Measurements from ENCODE around the gene CLDN2.

The CLDN2 gene

DNA sequence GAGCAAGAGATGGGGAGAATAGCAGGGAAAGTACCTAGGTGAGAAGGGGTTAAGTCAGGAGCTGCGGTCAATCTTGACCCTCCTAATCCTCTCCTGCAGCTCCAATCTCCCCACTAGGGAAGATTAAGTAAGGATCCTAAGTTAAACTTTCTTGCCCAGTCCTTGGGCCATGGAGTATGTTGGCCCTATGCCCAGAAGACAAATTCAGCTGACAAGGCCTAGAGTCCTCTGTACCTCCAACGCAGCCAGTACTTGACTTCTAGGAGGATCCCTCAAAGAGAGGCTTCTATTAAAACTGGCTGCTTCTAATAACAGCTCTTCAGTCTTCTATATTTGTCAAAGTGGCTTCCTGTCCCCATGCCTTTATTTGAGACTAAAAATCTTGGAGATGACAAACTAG, 1.4 kb downstream of the CLDN2 start:
- DNase-seq (ENCODE audit: low spot score) = no peak

DNA sequence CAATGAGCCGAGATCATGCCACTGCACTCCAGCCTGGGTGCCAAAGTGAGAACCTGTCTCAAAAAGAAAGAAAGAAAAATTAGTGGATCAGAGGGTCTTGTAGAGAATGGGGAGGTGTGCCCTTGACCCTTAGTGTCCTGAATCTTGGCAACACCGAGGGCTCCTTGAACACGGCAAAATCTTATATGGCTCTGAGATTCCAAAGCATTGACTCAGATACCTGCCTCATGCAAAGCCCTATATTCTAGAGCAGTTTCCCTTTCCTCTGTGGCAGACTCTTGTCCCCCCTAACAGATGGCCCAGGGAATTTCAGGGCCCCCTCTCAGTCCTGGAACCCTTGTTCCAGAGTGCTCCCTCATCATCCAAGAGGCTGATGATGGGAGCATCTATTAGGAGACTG, 6.8 kb downstream of the CLDN2 start:
- no peak for DNase-seq (ENCODE audit: low spot score)

DNA sequence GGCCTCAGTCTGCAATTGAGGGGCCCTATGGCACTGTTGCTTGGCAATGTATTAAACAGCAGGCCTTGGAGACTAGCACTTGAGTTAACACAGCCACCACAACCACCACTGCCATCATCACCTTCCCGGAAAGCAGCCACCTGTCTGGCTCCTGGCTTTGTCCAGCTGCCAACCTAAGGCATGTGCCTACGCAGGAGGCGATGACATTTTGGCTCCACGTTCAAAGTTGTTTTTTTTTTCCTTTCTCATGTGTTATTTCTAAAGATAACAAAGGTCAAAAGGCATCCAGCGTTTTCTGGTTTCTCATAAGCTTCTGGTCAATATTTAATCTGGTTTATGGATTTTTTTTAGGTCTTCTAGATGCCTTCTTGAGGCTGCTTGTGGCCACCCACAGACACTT, 7.5 kb downstream of the CLDN2 start:
- DNase-seq (ENCODE audit: low spot score) = no peak

DNA sequence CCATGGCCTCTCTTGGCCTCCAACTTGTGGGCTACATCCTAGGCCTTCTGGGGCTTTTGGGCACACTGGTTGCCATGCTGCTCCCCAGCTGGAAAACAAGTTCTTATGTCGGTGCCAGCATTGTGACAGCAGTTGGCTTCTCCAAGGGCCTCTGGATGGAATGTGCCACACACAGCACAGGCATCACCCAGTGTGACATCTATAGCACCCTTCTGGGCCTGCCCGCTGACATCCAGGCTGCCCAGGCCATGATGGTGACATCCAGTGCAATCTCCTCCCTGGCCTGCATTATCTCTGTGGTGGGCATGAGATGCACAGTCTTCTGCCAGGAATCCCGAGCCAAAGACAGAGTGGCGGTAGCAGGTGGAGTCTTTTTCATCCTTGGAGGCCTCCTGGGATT, 8.0 kb downstream of the CLDN2 start:
- DNase-seq (ENCODE audit: low spot score) = no peak

DNA sequence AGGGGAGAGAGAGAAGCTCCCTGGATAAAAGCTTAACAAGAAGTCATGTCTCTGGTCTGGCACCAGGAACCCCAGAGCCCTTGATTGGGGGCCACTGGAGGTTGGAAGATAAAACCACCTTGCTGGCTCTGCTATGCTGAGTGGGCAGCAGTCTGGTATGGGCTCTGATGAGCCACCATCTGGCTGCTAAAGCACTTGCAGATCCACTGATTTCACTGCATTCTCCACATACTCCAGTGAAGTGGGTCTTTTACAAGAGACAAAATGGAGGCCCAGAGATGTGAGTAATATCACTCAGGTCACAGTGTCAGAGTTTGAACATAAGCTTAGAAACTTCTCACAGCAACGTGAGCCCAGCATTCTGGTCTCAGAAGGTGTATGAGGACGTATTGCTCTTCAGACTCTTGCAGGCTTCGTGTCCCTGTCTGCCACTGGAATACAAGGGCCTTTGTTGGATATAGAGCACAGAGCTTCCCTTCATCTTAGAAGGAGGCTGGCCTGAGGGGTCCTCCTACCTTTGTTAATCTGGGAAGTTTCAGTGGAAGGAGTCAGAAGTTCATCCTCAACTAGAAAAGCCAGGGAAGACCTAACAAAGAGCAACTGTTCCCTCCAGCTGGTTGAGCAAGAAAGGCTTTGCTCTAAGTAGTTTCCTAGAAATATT, 11.8 kb downstream of the CLDN2 start:
- no peak for DNase-seq (ENCODE audit: low spot score)

DNA sequence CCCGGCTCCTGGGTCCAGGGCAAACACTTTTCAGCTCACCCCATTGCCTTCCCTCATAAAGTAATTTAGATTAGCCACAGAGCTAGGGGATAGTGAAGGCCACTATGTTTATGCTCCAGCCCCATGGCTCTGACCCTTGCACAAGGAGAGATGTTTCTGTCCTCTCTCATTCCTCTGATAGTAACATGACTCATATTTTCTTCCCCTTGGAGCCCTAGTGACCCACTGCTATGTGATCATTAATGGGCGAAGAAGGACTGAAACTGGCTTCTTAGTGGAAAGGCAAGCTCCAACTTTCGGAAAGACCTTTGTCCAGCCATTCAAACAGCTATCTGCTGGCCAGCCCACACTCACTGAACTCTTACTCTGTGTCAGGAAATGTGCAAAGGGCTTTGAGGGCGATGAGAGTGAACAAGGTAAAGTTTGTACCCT, 12.3 kb downstream of the CLDN2 start:
- DNase-seq (ENCODE audit: low spot score) = no peak

DNA sequence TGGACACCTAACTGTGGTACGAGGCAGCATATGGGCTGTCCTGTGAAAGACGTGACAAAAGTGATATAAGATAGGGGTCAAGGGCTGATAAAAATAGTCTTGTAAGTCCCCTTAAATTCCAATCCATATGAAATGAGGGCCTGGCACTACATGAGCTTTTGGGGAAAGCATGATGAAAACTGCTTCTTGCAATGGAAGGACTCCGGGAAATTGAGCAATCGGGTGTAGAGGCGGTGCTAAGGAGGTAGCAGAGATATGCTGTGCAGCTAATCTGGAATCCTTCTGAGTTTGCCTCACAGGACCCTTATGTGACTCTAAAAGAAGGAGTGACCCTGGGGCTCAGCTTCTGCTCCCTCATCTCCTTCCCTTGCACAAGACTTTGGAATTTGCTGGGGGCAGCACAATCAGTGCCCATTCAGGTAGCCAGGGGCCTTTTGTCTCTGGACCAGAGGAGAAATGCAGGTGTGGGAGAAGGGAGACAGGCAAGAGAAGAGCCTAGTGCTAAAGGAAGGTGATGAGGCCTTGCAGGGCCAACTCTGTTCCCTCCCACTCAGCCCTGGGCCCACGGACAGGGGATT, 12.8 kb downstream of the CLDN2 start:
- DNase-seq (ENCODE audit: low spot score) = no peak

DNA sequence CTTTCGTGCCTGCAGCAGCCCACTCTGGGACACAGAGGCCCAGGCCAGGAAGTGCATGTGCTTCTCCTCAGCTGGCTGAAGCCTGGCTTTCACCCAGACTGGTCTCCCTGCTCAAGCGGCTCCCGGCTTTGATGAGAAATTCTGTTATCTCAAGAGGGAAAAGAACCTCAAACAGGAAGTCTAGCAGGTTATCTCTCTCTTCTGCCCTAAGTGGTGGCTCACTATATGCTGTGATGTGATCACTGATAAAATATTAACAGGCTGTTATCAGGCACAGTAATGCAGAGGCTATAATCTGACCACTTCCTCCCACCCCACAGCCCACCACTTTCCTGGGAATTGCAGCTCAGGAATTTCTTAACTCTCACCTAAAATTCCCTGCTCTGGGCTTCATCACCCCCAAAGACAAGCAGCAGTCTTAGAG, 13.3 kb downstream of the CLDN2 start:
- DNase-seq (ENCODE audit: low spot score) = no peak

DNA sequence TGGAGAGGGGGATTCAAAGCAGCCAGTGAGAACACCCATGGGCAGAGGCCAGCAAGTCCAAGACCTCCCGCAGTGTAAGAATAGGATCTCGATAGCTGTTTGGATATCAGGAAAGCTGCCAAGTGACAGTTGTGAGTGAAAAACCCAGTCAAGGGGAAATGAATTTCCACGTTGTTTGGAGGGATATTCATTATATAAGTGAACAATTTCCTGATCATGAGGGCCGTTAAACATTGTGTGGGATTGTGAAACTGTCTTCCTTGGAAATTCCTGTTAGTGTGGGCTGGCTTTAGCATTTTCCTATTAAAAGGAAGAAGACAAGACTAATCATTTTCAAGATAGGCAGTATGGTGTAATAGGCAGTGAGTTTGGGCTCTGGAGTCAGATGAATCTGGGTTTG, 15.0 kb downstream of the CLDN2 start:
- no peak for DNase-seq (ENCODE audit: low spot score)

DNA sequence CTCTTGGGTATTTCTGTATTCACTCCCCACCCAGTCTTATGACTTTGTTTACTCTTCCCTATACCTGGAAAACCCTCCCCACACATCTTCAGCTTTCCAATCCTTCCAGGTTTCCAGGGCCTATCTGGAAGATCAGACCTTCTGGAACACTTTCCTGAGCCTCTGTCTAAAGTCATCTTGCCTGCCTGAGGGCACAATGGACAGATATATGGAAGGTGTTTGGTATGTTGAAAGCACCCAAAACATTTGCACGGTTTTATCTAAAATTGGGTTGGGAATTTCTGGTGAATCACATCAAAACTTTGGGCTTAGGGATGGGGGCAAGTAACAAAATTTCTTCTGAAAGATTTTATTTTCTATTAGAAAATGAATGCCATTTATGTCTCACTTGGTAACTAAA, 16.0 kb downstream of the CLDN2 start:
- DNase-seq (ENCODE audit: low spot score) = no peak

DNA sequence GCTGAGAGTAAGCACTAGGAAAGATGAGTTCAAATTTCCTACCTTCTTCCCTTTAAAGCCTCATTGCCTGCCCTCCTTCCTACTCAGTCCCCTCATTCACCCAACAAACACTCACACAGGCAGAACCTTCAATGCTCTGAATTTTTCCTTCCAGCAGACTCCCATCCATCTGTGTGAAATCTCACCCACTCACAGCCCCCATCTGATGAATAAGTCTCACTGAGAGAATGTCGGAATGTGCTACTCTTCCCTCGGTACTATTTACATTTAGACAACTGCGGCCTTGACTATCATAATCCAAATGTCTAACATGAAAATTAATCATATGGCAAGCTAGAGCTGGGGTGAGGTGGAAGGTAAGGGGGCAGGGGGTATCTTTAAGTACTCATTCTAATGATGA, 19.4 kb downstream of the CLDN2 start:
- DNase-seq (ENCODE audit: low spot score) = no peak

DNA sequence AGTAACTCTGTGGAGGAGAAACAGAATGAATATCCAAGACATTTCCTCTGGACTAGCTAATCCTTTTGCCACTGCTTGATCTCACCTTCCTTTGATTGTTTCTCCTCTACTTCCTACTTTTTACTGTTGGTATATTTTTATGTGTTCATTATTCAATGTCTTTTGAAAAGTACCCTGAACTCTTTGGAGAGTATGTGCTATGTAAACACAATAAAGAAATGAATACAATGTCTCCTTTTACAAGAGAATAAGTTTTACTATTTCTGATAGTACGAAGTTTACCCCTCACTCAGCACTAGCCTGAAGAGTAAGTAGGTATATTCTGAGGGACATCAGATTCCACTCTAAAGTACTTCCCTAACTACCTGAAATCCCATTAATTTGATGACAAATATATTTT, 19.9 kb downstream of the CLDN2 start:
- DNase-seq (ENCODE audit: low spot score) = no peak

DNA sequence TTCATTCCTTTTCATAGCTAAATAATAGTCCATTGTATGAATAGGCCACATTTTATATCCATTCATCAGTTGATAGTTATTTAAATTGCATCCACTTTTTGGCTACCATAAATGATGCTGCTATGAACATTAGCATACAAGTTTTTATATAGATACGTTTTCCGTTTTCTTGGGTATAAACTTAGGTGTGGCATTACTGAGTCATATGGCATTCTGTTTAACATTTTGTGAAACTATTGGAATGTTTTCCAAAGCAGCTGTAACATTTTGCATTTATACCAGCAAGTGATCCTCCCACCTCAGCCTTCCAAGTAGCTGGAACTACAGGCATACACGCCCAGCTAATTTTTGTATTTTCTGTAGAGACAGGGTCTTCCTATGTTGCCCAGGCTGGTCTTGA, 26.3 kb downstream of the CLDN2 start:
- DNase-seq (ENCODE audit: low spot score) = no peak

DNA sequence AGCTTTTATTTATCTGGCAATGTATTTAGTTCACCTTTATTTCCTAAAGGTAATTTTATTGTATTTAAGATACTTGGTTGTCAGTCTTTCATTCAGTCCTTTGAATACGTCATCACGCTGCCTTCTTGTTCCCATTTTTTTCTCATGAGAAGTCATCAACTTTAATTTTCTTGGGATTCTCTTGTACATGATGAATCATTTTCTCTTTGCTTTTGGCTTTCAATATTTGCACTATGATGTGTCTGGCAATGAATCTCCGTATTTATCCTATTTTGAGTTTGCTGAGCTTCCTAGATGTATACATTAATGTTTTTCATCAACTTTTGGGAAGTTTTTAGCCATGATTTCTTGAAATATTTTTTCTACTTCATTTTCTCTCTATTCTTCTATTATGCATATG, 28.4 kb downstream of the CLDN2 start:
- DNase-seq (ENCODE audit: low spot score) = no peak

DNA sequence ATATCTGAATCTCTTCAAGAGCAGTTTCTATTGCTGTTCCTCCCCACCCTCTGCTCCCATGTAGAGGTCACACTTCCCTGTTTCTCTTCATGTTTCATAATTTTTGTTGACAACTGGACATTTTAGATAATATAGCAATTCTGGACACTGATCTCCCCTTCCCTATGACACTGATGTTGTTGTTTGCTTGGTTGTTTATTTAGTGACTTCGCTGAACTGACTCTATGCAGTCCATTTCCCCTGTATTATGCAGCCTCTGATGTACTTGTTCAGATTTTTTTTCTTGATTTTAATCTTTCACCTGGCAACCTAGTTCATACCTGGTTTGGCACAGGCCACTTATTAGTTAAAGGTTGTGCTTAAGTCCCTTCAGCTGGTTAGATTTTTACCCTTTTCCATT, 29.2 kb downstream of the CLDN2 start:
- no peak for DNase-seq (ENCODE audit: low spot score)

DNA sequence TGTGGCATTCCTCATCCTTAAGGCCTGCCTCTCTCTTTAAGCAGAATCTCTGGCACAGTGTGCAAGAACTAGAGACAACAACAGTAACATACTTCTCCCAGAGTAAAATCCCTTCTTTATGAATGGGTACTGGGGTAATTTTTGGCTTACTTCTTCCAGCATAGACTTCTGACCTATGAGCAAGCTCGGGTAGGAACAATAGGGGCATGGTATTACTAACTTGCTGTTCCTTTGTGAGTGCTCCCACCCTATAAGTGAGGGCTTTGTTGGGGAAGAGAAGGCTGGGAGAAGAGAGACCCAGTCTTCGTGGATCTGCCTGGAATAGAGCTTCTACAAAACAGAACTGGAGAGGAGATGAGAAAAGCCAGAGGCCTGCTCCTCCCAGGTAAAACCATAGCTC, 30.2 kb downstream of the CLDN2 start:
- DNase-seq (ENCODE audit: low spot score) = peak; percentile 31

DNA sequence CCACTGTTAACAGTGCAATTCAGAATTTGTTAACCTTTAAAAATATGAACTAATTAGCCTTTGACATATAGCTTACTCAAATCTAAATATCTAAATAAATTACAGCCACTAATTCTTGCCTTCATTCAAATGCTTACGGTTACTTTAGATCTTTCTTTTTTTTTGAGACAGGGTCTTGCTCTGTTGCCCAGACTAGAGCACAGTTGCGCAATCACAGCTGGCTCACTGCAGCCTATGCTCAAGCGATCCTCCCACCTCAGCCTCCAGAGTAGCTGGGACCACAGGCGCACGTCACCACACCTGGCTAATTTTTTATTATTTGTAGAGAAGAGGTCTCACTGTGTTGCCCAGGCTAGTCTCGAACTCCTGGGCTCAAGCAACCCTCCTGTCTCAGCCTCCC, 31.0 kb downstream of the CLDN2 start:
- DNase-seq (ENCODE audit: low spot score) = no peak

DNA sequence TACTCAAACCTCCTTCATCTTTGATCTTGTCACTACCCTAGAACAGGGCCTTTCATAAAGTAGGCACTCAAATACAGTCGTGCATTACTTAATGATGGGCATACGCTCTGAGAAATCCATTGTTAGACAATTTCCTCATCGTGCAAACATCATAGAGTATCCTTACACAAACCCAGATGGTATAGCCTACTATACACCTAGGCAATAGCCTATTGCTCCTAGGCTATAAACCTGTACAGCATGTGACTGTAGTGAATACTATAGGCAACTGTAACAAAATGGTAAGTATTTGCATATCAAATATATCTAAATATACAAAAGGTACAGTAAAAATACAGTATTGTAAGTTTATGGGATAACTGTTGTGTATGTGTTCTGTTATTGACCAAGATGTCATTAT, 31.9 kb downstream of the CLDN2 start:
- no peak for DNase-seq (ENCODE audit: low spot score)

DNA sequence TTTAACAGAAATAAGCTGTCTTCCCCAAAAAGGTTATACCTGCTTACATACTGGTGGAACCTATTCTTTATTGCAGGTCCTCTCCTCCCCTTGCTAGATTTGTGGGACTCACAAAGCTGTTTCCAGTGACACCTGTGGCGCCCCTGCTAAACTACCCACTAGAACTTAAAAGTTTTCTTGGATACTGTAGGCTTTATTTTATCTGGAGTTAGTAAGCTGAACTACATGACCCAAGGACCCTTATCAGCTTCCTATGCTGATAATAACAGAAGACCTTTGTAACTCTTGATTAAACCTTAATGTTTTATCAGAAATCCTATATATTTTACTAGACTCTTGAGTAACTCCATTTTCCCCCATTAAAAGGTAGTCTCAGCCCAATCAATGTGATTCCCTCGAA, 32.3 kb downstream of the CLDN2 start:
- DNase-seq (ENCODE audit: low spot score) = no peak

DNA sequence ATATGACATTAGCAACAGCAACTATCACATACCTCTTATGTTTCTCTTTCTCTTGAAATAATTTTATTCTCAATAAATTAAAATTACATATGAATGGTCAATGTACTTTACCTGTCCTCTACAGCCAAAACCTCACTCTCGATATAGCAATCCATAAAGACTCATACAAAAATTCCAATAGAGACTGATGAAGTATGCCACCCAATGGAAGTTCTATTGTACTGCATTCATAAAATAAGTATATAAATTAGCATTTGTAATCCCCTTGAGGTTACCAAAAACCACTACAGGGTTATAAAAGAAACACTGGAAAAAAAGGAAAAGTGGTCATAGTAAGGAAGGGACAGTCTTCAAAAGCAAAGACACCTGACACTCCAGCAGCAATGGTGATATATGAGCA, 32.8 kb downstream of the CLDN2 start:
- DNase-seq (ENCODE audit: low spot score) = peak; percentile 1

DNA sequence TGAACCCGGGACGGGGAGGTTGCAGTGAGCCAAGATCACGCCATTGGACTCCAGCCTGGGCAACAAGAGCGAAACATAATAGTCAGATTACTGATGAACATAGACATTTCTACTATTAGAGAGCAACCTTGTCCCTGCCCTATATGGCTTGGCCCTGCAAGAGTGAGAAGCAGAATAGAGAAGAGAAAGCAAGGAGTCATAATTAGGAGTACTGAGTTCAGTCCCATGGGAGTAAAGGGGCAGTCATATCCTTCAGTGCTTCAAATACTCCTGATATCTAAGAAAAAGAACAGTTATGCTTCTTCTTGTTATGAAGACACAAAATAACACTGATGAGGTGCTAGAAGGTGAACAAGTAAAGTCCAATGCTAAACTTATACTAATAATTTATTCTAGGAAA, 33.8 kb downstream of the CLDN2 start:
- DNase-seq (ENCODE audit: low spot score) = no peak

DNA sequence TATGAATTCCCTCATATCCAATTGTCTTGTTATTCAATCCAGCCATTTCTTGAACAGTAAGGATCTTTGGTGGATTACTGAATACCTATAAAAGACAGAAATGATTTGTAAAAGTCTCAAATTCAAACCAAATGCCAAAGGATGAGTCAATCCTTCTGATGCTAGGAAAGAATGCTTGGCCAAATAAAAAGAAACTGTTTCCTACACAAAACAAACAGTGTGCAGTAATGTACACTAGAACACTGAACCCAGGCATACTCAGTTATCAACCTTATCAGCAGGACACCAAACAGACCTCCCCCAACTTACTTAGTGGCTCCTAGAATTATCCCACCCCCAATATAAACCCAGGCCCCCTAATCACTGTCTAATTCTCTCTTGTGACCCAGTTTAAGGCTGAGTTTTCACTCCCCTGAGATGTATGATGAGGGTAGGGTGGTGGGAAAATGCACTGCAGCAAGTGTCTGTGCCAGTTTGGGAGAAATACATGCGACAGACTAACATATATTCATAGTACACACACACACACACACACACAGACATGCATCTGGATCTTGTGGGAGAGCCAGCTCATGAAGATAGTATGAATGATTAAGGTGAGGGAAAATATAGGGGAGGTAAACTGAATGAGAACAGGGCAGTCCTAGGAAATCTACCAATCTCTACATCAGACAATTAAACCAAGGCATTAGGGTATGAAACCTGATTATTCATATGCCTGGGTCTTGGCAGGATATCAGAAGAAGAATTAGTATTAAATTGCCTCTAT, 35.0 kb downstream of the CLDN2 start:
- DNase-seq (ENCODE audit: low spot score) = no peak

DNA sequence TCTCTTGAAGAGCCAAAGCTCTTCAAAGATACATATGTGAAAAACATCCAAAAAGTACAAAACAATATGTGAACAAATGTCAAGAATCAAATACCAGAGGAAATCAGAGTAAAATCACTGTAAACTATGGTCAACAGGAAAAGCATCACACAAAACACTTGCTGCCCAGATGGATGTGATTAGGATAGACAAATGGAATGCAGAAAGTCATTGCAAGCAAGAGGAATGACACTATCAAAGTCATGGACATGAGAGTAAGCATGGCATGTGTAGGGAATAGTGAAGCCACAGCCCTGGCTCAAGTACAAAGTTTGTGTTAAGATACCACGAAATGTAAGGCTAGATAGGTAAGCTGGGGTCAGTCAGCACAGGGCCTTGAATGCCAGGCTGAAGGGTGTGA, 37.7 kb downstream of the CLDN2 start:
- no peak for DNase-seq (ENCODE audit: low spot score)

DNA sequence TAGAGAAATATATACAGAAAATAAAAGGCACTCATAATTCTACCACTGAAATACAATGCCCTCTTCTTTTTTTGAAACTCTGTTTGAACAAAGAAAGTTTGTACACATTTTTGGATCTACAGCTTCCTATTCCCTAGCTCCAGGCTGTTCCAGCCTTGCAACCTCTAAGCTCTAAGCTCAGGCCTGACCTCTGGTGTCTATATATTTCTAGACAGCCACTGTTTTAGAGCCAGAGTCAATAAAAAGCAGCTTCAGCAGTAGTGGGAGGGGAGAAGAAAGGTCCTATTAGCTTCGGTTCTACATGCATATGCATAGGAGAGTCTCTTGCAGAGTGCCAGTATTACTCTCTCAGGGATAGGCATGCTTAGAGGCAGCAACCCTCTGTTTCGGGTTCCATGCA, 39.7 kb downstream of the CLDN2 start:
- peak; percentile 40 for DNase-seq (ENCODE audit: low spot score)

Measured in pons (tissue), 1 donor.